Measurements from ENCODE around the gene SLC5A5.

The SLC5A5 gene

DNA sequence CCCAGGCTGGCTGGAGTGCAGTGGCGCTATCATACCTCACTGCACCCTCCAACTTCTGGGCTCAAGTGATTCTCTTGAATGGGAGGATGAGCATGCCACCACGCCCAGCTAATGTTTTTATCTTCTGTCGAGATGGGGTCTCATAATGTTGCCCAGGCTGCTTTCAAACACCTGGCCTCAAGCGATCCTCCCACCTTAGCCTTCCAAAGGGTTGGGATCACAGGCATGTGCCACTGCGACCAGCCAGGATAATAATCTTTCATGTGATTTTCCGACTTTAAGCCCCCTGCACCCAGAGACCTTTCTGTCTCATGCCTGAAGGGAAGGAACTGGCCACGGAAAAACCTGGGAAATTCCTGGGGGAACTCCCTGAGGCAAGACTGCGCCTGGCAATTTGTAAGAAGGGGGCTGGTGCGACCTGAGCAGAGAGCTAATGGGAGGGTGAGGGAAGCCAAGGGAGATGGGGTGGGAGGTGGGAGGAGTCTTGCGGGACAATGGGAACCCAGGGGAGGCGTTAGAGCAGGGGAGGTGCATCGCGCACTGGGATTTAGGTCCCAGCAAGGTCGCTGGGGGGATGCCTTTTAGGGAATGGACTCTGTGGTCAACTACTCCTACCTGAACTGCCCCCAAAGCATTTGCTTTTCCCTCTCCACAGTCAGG is 59.9 kb downstream of the SLC5A5 start:
- POLR2A ChIA-PET (ENCODE audit: low non-redundant PET) = interaction anchor here (1.0 to 1.4 kb wide), 3 partner anchors 23 to 72 kb away, joined by 3 to 21 read pairs (median 8); partner anchors contain the start of gene RPL18A
- TF ChIP-seq, protein P1, sequence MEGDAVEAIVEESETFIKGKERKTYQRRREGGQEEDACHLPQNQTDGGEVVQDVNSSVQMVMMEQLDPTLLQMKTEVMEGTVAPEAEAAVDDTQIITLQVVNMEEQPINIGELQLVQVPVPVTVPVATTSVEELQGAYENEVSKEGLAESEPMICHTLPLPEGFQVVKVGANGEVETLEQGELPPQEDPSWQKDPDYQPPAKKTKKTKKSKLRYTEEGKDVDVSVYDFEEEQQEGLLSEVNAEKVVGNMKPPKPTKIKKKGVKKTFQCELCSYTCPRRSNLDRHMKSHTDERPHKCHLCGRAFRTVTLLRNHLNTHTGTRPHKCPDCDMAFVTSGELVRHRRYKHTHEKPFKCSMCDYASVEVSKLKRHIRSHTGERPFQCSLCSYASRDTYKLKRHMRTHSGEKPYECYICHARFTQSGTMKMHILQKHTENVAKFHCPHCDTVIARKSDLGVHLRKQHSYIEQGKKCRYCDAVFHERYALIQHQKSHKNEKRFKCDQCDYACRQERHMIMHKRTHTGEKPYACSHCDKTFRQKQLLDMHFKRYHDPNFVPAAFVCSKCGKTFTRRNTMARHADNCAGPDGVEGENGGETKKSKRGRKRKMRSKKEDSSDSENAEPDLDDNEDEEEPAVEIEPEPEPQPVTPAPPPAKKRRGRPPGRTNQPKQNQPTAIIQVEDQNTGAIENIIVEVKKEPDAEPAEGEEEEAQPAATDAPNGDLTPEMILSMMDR (conservative IDR thresholded peaks at IDR 0.05; ENCODE audit: low read depth) = no peak
- CTCF ChIA-PET = interaction anchor here (0.5 to 5.1 kb wide), 11 partner anchors 11 to 326 kb away, joined by 3 to 87 read pairs (median 4); partner anchors contain the start of genes RPL18A and SLC5A5
- DNase-seq (ENCODE audit: low spot score) = no peak
- H3K27ac ChIP-seq = no peak overlapping the region; the same call in 1 of the 2 replicates

GRCh38 chr19:17932485-17933338 is 61.0 kb downstream of the SLC5A5 start, which contains the start of gene CCDC124:
Gene CCDC124 (plus strand): TSS chr19:17933015. CDS start chr19:17936421, 3,406 bp downstream.
- ChIA-PET CTCF (interaction anchor here (0.5 to 5.1 kb wide), 19 partner anchors 15 to 1209 kb away, joined by 3 to 87 read pairs (median 4); partner anchors contain the start of genes RPL18A and SLC5A5), POLR2A (ENCODE audit: low non-redundant PET) (interaction anchor here (0.5 to 1.4 kb wide), 6 partner anchors 20 to 467 kb away, joined by 3 to 21 read pairs (median 10); partner anchors contain the start of gene RPL18A)
- TF ChIP-seq, protein P1 (conservative IDR thresholded peaks at IDR 0.05; ENCODE audit: low read depth) = peak; percentile 98
- peak; percentile 91 for DNase-seq (ENCODE audit: low spot score)
- H3K27ac ChIP-seq = peak within 1 kb of the TSS; percentile 84

- POLR2A ChIA-PET (ENCODE audit: low non-redundant PET) = interaction anchor here (0.7 to 1.4 kb wide), 5 partner anchors 59 to 74 kb away, joined by 4 to 21 read pairs (median 9); partner anchors contain the start of gene RPL18A
- CTCF ChIA-PET = interaction anchor here (0.6 to 5.1 kb wide), 8 partner anchors 14 to 80 kb away, joined by 3 to 87 read pairs (median 8); partner anchors contain the start of genes RPL18A and SLC5A5
- peak; percentile 67 for DNase-seq (ENCODE audit: low spot score)
- H3K27ac ChIP-seq = peak overlapping the region; percentile 84
- TF ChIP-seq, protein P1 (conservative IDR thresholded peaks at IDR 0.05; ENCODE audit: low read depth) = no peak
These were observed 61.8 kb downstream of the SLC5A5 start for GRCh38 chr19:17933414-17934129.

GRCh38 chr19:17936379-17936778 is 64.6 kb downstream of the SLC5A5 start:
- no peak for DNase-seq (ENCODE audit: low spot score)
- POLR2A ChIA-PET (ENCODE audit: low non-redundant PET) = interaction anchor here (1.0 kb wide), 1 partner anchor 11 kb away, joined by 9 read pairs; no protein-coding TSS in a partner anchor
- TF ChIP-seq, protein P1 (conservative IDR thresholded peaks at IDR 0.05; ENCODE audit: low read depth) = no peak
- no peak overlapping the region for H3K27ac ChIP-seq
- CTCF ChIA-PET = no interaction called here

DNA sequence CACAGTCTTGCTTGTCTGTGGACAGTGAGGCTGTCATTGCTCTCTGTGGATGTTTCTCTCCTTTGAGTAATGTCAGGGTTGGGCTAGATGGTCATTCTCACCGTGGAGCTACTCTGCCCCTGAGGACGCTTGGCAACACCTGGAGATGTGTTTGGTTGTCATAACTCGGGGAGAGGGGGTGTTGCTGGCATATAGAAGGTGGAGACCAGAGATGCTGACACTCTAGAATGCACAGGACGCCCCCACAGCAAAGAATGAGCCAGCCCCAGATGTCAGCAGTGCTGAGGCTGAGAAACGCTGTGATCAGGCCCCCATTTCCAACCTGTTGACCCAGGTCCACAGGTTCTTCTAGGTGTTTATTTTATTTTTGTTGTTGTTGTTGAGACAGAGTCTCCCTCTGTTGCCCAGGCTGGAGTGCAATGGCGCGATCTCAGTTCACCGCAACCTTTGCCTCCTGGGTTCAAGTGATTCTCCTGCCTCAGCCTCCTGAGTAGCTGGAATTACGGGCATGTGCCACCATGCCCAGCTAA is 65.7 kb downstream of the SLC5A5 start:
- peak overlapping the region; percentile 30 for H3K27ac ChIP-seq
- CTCF ChIA-PET = interaction anchor here (0.6 to 3.3 kb wide), 8 partner anchors 17 to 233 kb away, joined by 3 to 71 read pairs (median 4); partner anchors contain the start of gene SLC5A5
- TF ChIP-seq, protein P1 (conservative IDR thresholded peaks at IDR 0.05; ENCODE audit: low read depth) = no peak
- no peak for DNase-seq (ENCODE audit: low spot score)
- POLR2A ChIA-PET (ENCODE audit: low non-redundant PET) = interaction anchor here (1.0 kb wide), 1 partner anchor 10 kb away, joined by 9 read pairs; no protein-coding TSS in a partner anchor
